IPS-18a (cell line): ENCODE data around the gene PCED1B.

ENCODE experiments used
- H3K27ac ChIP-seq: one replicate; pipeline ENCODE4 v1.5.1; 2013; ENCODE audit warnings: low read length
- H3K27me3 ChIP-seq: one replicate; pipeline ENCODE4 v1.6.1; 2013; ENCODE audit warnings: mild to moderate bottlenecking, low read length; ENCODE audit not compliant: control insufficient read depth, insufficient read depth
- H3K36me3 ChIP-seq: one replicate; pipeline ENCODE4 v1.6.1; 2013; ENCODE audit warnings: low read depth, low read length; ENCODE audit not compliant: control insufficient read depth
- H3K4me1 ChIP-seq: one replicate; pipeline ENCODE4 v1.6.1; 2013; ENCODE audit warnings: low read depth, low read length; ENCODE audit not compliant: control insufficient read depth
- H3K4me3 ChIP-seq: one replicate; pipeline ENCODE4 v1.5.1; 2013; ENCODE audit warnings: low read length
- H3K9ac ChIP-seq: one replicate; pipeline ENCODE4 v1.6.1; 2013; ENCODE audit warnings: mild to moderate bottlenecking, low read length, moderate library complexity
- H3K9me3 ChIP-seq: one replicate; pipeline ENCODE4 v1.6.1; 2013; ENCODE audit warnings: low read depth, low read length; ENCODE audit not compliant: control insufficient read depth

Gene PCED1B

DNA sequence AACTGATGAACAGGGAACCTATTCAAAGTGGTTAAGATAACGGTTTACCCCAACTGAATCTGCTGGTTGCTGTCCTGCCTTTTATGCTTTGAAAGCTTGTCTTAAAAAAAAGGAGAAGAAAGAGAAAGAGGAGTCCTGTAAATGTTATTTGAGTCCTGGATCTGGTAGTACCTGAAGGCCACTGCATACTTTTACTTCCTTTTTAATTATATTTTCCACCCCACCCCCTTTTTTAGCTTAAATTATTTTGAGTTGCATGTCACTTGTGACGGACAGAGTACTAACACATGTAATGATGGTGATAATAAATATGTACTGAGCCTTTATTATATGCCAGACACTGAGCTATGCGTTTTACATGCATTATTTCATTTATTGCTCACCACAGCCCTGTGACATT lies 2.9 kb downstream of the PCED1B start:
- Histone ChIP-seq H3K27ac (no peak overlapping the region), H3K9me3 (no peaks in the 10 kb centered on the region), H3K27me3 (peaks cover 30% of the 10 kb centered on the region), H3K9ac (no peak overlapping the region), H3K4me3 (no peak overlapping the region), H3K4me1 (peaks cover 33% of the 10 kb centered on the region), H3K36me3 (no peaks in the 10 kb centered on the region)

DNA sequence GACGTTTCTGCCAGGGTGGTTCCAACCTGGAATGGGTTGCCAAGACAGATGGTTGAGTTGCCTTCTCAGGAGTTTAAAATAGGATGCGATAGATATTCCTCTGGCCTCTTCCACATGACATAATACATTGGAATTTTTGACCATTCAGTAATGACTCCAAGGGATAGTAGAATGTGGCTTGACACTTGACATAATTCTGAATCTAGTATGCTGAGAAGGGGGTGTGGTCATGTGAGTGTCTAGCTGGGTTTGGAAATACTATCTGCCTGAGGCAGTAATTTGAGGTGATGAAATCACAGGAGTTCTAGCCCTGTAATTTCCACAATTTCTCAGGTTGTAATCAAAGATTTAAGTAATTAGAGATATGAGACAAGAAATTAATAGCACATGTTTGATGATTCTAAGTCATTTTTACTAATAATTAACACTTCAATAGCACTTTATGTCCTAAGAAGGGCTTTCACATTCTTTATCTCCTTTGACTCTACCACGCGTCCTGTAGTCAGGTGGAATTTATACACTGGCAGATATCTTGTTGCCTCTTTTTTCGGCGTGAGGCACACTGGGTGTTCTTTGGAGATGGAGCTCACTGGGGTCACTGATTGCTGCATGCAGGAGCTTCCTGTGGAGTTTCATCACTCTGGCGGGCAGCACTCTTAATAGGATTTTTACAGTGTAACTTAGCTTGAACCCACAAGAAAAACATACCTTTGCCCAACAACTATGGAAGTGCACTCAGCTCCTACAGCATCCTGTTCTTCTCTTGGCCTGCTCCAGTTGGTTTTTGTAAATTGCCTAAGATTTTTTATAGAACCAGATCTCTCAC lies 3.6 kb downstream of the PCED1B start:
- no peak overlapping the region for H3K9ac ChIP-seq
- H3K9me3 ChIP-seq: no peaks in the 10 kb centered on the region
- H3K4me3 ChIP-seq: no peak overlapping the region
- peaks cover 34% of the 10 kb centered on the region for H3K4me1 ChIP-seq
- no peak overlapping the region for H3K27ac ChIP-seq
- peaks cover 23% of the 10 kb centered on the region for H3K27me3 ChIP-seq
- no peaks in the 10 kb centered on the region for H3K36me3 ChIP-seq

- no peaks in the 10 kb centered on the region for H3K9me3 ChIP-seq
- H3K9ac ChIP-seq: no peak overlapping the region
- no peak overlapping the region for H3K27ac ChIP-seq
- no peaks in the 10 kb centered on the region for H3K36me3 ChIP-seq
- no peak overlapping the region for H3K4me3 ChIP-seq
- H3K27me3 ChIP-seq: peaks cover 12% of the 10 kb centered on the region
- H3K4me1 ChIP-seq: peaks cover 34% of the 10 kb centered on the region
These were observed 4.8 kb downstream of the PCED1B start for GRCh38 chr12:47084172-47084571.

GRCh38 chr12:47085815-47086252 lies 6.4 kb downstream of the PCED1B start:
- no peaks in the 10 kb centered on the region for H3K9me3 ChIP-seq
- no peaks in the 10 kb centered on the region for H3K36me3 ChIP-seq
- no peak overlapping the region for H3K9ac ChIP-seq
- no peak overlapping the region for H3K27ac ChIP-seq
- peaks cover 6% of the 10 kb centered on the region for H3K27me3 ChIP-seq
- H3K4me1 ChIP-seq: peaks cover 34% of the 10 kb centered on the region
- no peak overlapping the region for H3K4me3 ChIP-seq

DNA sequence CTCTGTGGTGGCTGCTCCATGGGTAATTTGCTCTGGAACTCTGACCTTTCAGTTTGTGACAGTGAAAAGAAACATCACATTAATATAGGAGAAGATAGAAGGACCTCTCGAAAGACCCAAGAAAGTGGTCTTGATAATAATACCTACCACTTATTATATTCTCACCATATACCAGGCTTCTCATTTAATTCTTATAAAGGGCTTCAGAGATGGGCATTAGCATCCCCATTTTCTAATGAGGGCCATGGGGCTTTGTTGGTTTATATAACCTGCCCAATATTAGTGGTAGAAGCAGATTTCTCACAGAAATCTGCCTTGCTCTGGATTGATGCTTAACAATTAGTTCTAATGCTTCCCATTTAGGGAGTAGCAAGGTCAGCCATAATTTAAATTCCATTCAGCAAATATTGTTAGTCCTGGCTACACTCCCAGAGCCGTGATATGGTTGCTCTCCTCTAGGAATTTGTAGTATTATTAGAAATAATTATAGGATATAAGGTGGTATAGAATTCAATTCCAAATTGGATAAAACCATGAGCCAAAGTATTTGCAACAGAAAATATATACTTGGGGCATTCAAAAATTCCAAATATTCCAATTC lies 7.8 kb downstream of the PCED1B start:
- H3K4me3 ChIP-seq: no peak overlapping the region
- peaks cover 34% of the 10 kb centered on the region for H3K4me1 ChIP-seq
- no peaks in the 10 kb centered on the region for H3K36me3 ChIP-seq
- H3K9ac ChIP-seq: no peak overlapping the region
- H3K9me3 ChIP-seq: no peaks in the 10 kb centered on the region
- H3K27me3 ChIP-seq: no peaks in the 10 kb centered on the region
- H3K27ac ChIP-seq: no peak overlapping the region

DNA sequence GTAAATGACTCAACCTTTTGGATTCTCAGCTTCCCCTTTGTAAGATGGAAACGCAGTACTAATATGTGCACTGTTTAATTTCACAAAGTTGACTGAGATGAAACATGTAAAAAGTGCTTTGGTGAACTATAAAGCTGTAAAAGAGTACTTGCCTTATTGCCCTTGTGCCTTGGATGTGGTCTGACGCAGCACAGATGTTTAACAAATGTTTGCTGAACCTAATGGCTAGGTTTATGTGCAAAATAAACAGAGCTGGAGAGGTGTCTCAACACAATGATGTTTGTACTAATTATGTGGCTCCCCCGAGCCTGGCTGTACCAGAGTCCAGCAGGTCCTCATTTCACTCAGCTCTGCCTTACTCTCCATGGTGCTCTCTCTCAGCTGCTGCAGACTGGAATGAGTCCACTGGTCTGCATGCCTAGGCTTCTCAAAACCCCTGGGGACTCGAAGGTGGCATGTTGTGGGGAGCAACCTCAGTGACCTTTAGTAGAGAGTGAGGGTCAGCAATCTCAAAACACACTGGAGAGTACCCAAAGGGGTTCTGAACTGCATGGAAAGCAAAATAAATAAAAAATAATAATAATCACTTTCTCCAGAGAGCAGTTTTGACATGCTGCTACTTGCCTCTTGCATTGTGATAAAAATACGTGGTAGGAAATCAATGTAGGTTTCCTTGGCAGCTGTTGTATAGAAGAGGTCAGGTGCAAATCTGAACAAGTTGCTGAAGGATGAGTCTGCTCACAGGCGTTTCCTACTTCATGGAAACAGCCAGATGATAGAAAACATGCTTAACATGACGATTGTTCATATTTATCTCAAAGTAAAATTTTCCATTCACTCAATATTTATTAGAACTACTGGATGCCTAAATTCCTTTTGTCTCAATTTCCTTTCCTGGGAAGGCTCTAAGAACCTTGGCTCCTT lies 8.9 kb downstream of the PCED1B start:
- no peak overlapping the region for H3K27ac ChIP-seq
- H3K9ac ChIP-seq: no peak overlapping the region
- H3K4me1 ChIP-seq: peaks cover 32% of the 10 kb centered on the region
- no peaks in the 10 kb centered on the region for H3K9me3 ChIP-seq
- H3K36me3 ChIP-seq: no peaks in the 10 kb centered on the region
- no peak overlapping the region for H3K4me3 ChIP-seq
- H3K27me3 ChIP-seq: no peaks in the 10 kb centered on the region

GRCh38 chr12:47091009-47091408 lies 11.6 kb downstream of the PCED1B start:
- no peak overlapping the region for H3K4me3 ChIP-seq
- no peaks in the 10 kb centered on the region for H3K36me3 ChIP-seq
- H3K9me3 ChIP-seq: no peaks in the 10 kb centered on the region
- H3K27me3 ChIP-seq: no peaks in the 10 kb centered on the region
- H3K27ac ChIP-seq: no peak overlapping the region
- H3K4me1 ChIP-seq: peaks cover 11% of the 10 kb centered on the region
- H3K9ac ChIP-seq: no peak overlapping the region

- H3K9me3 ChIP-seq: no peaks in the 10 kb centered on the region
- no peak overlapping the region for H3K9ac ChIP-seq
- H3K4me3 ChIP-seq: no peak overlapping the region
- no peaks in the 10 kb centered on the region for H3K36me3 ChIP-seq
- H3K27ac ChIP-seq: no peak overlapping the region
- H3K27me3 ChIP-seq: no peaks in the 10 kb centered on the region
- peaks cover 5% of the 10 kb centered on the region for H3K4me1 ChIP-seq
These were observed 15.4 kb downstream of the PCED1B start for GRCh38 chr12:47094804-47095203.

- H3K27ac ChIP-seq: no peak overlapping the region
- no peak overlapping the region for H3K9ac ChIP-seq
- no peaks in the 10 kb centered on the region for H3K36me3 ChIP-seq
- no peaks in the 10 kb centered on the region for H3K27me3 ChIP-seq
- H3K4me1 ChIP-seq: peaks cover 6% of the 10 kb centered on the region
- H3K9me3 ChIP-seq: no peaks in the 10 kb centered on the region
- H3K4me3 ChIP-seq: no peak overlapping the region
These were observed 16.2 kb downstream of the PCED1B start for GRCh38 chr12:47095446-47096236.

DNA sequence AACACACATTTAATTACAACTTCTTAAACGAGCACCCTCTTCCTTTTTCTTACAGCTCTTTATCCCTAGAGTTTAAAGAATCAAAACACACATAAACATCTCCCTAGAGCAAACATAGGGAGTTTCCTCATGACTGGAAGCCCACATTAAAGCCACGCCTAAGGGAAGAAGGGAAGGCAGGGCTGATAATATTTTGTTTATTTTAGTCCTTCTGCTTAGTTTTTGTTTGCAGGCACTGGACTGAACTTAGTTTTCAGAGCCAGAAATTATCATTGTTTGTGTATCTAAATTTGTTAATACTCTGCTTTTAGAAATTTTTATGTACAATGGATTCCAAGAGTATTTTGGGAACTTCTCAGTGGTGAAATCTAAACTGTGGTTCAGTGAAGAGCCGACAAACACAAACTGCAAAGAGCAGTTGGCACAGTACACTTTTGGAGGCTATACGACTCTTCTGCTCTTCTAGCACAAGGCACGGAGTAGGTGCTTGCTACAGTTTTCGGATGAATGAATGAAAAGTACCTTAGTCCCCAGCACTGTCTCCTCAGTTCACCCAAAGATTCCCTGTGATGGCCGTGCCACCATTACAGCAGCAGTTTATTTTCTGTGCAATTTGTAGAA lies 18.0 kb downstream of the PCED1B start:
- no peak overlapping the region for H3K27ac ChIP-seq

More for the DNA sequence above, 18.0 kb downstream of the PCED1B start:
- H3K4me1 ChIP-seq: peaks cover 6% of the 10 kb centered on the region
- no peaks in the 10 kb centered on the region for H3K27me3 ChIP-seq
- no peak overlapping the region for H3K9ac ChIP-seq
- no peaks in the 10 kb centered on the region for H3K9me3 ChIP-seq
- H3K4me3 ChIP-seq: no peak overlapping the region
- H3K36me3 ChIP-seq: no peaks in the 10 kb centered on the region
